B cell (primary cell): ENCODE data around the gene ADGRD1. TPM values are rescaled to one million over a fixed set of nuclear protein-coding genes. Genes with fewer than 3 reads are reported as not detected.

Source experiments
- ATAC-seq: fragments of 200-7000 bp; cut with Tn5 transposase; one replicate; pipeline ENCODE4 v1.10.0; 2021; ENCODE audit warnings: low read depth, mild to moderate bottlenecking, moderate number of reproducible peaks, moderate library complexity
- CTCF ChIA-PET: fragments of 350-600 bp; sonication (Branson Sonifier 250); formaldehyde crosslinking; loops from one replicate; lab custom pipeline; 2021; ENCODE audit warnings: antibody characterized with exemption, inconsistent platforms; lab: Charles Lee
- POLR2A ChIA-PET: fragments of 350-600 bp; sonication (Branson Sonifier 250); formaldehyde crosslinking; loops from one replicate; lab custom pipeline; 2021; ENCODE audit warnings: antibody characterized with exemption; lab: Charles Lee
- DNase-seq: peaks from one replicate; pipeline ENCODE4 v3.0.0; 2013
- H2AFZ ChIP-seq: 2 replicates; pipeline ENCODE4 v1.6.1; 2012; ENCODE audit warnings: mild to moderate bottlenecking, low read depth, low read length; ENCODE audit not compliant: insufficient read depth, poor library complexity, severe bottlenecking
- H3K27ac ChIP-seq, 2 donors: 1 replicate in 1 of 2; 2 replicates in 1 of 2; pipeline ENCODE4 v1.5.1; 2012 to 2013; ENCODE audit warnings: low read length in 2 of 2, mild to moderate bottlenecking in 2 of 2, moderate library complexity in 1 of 2
- H3K27me3 ChIP-seq, 4 experiments: fragments of 200-600 bp in 1 of 4; sonication (generic) in 1 of 4; replicated peaks in 1 of 4; 1 replicate in 2 of 4; 2 replicates in 2 of 4; pipeline versions ENCODE4 v1.6.1 to v1.7.0; 2013 to 2016; ENCODE audit warnings: low read length in 3 of 4, mild to moderate bottlenecking in 2 of 4, mixed read lengths in 1 of 4, moderate library complexity in 1 of 4; ENCODE audit not compliant: insufficient read depth in 4 of 4, control insufficient read depth in 3 of 4; ENCODE audit errors: control extremely low read depth in 1 of 4
- H3K36me3 ChIP-seq, 2 experiments: replicated peaks in 1 of 2; 1 replicate in 1 of 2; 2 replicates in 1 of 2; pipeline versions ENCODE4 v1.6.1 to v1.7.1; 2013; ENCODE audit warnings: low read length in 1 of 2; ENCODE audit not compliant: insufficient read depth in 2 of 2, control insufficient read depth in 1 of 2; ENCODE audit errors: control extremely low read depth in 1 of 2, extremely low read depth in 1 of 2
- H3K4me1 ChIP-seq, 2 donors: fragments of 200-600 bp in 1 of 2; sonication (generic) in 1 of 2; 1 replicate in 1 of 2; 2 replicates in 1 of 2; pipeline versions ENCODE4 v1.5.1 to v1.6.1; 2013 to 2017; ENCODE audit warnings: low read length in 2 of 2; ENCODE audit not compliant: control insufficient read depth in 2 of 2, insufficient read depth in 2 of 2
- H3K4me2 ChIP-seq: replicated peaks from 2 replicates; pipeline ENCODE3; 2012; ENCODE audit warnings: mild to moderate bottlenecking, low read depth, low read length; ENCODE audit not compliant: poor library complexity, severe bottlenecking
- H3K4me3 ChIP-seq, 5 experiments: fragments of 200-600 bp in 1 of 5; sonication (generic) in 1 of 5; 1 replicate in 3 of 5; 2 replicates in 2 of 5; pipeline versions ENCODE4 v1.5.1 to v1.7.0; 2011 to 2016; ENCODE audit warnings: low read length in 4 of 5, mild to moderate bottlenecking in 4 of 5, low read depth in 2 of 5, control low read depth in 1 of 5, moderate library complexity in 1 of 5; ENCODE audit not compliant: insufficient read depth in 1 of 5; ENCODE audit errors: control extremely low read depth in 1 of 5, extremely low read depth in 1 of 5
- H3K79me2 ChIP-seq: fragments of 200-600 bp; sonication (generic); one replicate; pipeline ENCODE4 v1.6.0; 2016; ENCODE audit warnings: low read length; ENCODE audit not compliant: control insufficient read depth, insufficient read depth
- H3K9ac ChIP-seq: fragments of 200-600 bp; sonication (generic); 2 replicates; pipeline ENCODE4 v1.6.1; 2017; ENCODE audit warnings: mild to moderate bottlenecking, low read length, moderate library complexity
- H3K9me3 ChIP-seq, 3 donors: one replicate each; pipeline versions ENCODE4 v1.6.1 to v1.7.1; 2013; ENCODE audit warnings: low read length in 2 of 3; ENCODE audit not compliant: control insufficient read depth in 2 of 3, insufficient read depth in 1 of 3; ENCODE audit errors: control extremely low read depth in 1 of 3
- H4K20me1 ChIP-seq: 2 replicates; pipeline ENCODE4 v1.6.0; 2012; ENCODE audit warnings: mild to moderate bottlenecking, low read length; ENCODE audit not compliant: insufficient read depth, control insufficient read depth, poor library complexity, severe bottlenecking
- H3K27ac Mint-ChIP-seq: one replicate; pipeline ENCODE4 v1.8.0; 2021; ENCODE audit warnings: mixed read lengths
- H3K27me3 Mint-ChIP-seq: one replicate; pipeline ENCODE4 v1.8.0; 2021; ENCODE audit warnings: mixed read lengths
- H3K4me1 Mint-ChIP-seq: one replicate; pipeline ENCODE4 v1.8.0; 2021; ENCODE audit warnings: mixed read lengths
- H3K4me3 Mint-ChIP-seq: one replicate; pipeline ENCODE4 v1.8.0; 2021; ENCODE audit warnings: mixed read lengths
- H3K9me3 Mint-ChIP-seq: one replicate; pipeline ENCODE4 v1.8.0; 2022; ENCODE audit warnings: mixed read lengths; ENCODE audit not compliant: insufficient read depth
- EZH2 ChIP-seq: IDR thresholded peaks from 2 replicates; pipeline ENCODE4 v1.6.1; 2012; ENCODE audit warnings: borderline replicate concordance, low read depth, mild to moderate bottlenecking, moderate library complexity, low read length; ENCODE audit not compliant: insufficient read depth, poor library complexity, severe bottlenecking
- WGBS: methylation state at CpG from one replicate; pipeline ENCODE4 v1.1.5; 2013; ENCODE audit warnings: missing lambda C conversion rate; ENCODE audit not compliant: insufficient coverage; 5-methylcytosine and 5-hydroxymethylcytosine counted together
- intact Hi-C: fragments of 100-400 bp; cut with micrococcal nuclease; formaldehyde crosslinking; loops from one replicate; pipeline ENCODE4 v1.10.0; 2022
- polyA plus RNA-seq: library from polyadenylated mRNA; depleted of rRNA; stranded (reverse); fragments of >200 nt; gene quantifications from 2 replicates; pipeline ENCODE4 v1.2.3, GENCODE V29; 2012
- total RNA-seq, 2 donors: library from RNA; stranded (reverse); fragments of 120-200 nt in 1 of 2; gene quantifications; 1 replicate in 1 of 2; 2 replicates in 1 of 2; pipeline versions ENCODE4 v1.2.3 to v1.2.4, GENCODE V29; 2013 to 2022
- TF ChIP-seq, protein P1 (sequence below): fragments of 200-600 bp; IDR thresholded peaks from one replicate; pipeline ENCODE4 v1.8.0; 2022; ENCODE audit warnings: antibody characterized with exemption, mild to moderate bottlenecking

The ADGRD1 gene
- total and polyA plus RNA-seq, 2 donors (not counting 1 experiment from before 2014, with no cell fraction given): 1.1 to 2.2 TPM

DNA sequence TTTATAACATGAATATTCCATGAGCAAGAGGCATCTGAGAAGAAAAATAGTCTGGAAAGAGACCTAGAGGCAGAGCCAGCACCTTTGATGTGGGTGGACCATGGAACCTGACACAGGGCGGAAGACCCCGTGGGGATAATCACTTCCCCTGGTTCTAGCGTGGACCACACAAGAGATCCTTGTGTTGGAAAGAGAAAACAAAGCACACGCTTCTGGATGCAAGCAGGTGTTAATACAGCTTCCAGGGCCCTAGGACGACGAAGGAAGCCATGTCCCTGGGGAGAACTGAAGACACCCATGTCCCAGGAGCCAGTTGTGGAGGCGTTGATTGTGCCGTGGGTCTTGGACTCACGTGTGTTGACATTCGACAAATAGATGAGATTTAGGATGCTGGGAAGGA lies 102.9 kb downstream of the ADGRD1 start:
- TF ChIP-seq, protein P1, sequence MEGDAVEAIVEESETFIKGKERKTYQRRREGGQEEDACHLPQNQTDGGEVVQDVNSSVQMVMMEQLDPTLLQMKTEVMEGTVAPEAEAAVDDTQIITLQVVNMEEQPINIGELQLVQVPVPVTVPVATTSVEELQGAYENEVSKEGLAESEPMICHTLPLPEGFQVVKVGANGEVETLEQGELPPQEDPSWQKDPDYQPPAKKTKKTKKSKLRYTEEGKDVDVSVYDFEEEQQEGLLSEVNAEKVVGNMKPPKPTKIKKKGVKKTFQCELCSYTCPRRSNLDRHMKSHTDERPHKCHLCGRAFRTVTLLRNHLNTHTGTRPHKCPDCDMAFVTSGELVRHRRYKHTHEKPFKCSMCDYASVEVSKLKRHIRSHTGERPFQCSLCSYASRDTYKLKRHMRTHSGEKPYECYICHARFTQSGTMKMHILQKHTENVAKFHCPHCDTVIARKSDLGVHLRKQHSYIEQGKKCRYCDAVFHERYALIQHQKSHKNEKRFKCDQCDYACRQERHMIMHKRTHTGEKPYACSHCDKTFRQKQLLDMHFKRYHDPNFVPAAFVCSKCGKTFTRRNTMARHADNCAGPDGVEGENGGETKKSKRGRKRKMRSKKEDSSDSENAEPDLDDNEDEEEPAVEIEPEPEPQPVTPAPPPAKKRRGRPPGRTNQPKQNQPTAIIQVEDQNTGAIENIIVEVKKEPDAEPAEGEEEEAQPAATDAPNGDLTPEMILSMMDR: no peak
- TF ChIP-seq EZH2: no peak
- intact Hi-C loops: no loop called here
- no peak overlapping the region for H3K9ac ChIP-seq
- Mint-ChIP-seq H3K4me3 (no peak overlapping the region), H3K27me3 (peaks cover 35% of the 10 kb centered on the region), H3K4me1 (no peaks in the 10 kb centered on the region), H3K27ac (no peak overlapping the region), H3K9me3 (no peaks in the 10 kb centered on the region)
- DNase-seq (no peak), ATAC-seq (no peak)
- POLR2A ChIA-PET: no interaction called here
- no peaks in the 10 kb centered on the region for H4K20me1 ChIP-seq
- H3K4me1 ChIP-seq: no peaks in the 10 kb centered on the region
- H3K9me3 ChIP-seq: no peaks in the 10 kb centered on the region
- no peaks in the 10 kb centered on the region for H3K36me3 ChIP-seq
- H3K27ac ChIP-seq: no peak overlapping the region
- WGBS: 43% methylated on average over 10 of the region's 10 CpGs
- H3K4me2 ChIP-seq: no peak overlapping the region
- H3K27me3 ChIP-seq: peaks cover 0 to 4% (median 0%) of the 10 kb centered on the region in 4 experiments
- H3K79me2 ChIP-seq: no peaks in the 10 kb centered on the region
- H3K4me3 ChIP-seq: no peak overlapping the region
- CTCF ChIA-PET: no interaction called here
- no peak overlapping the region for H2AFZ ChIP-seq

DNA sequence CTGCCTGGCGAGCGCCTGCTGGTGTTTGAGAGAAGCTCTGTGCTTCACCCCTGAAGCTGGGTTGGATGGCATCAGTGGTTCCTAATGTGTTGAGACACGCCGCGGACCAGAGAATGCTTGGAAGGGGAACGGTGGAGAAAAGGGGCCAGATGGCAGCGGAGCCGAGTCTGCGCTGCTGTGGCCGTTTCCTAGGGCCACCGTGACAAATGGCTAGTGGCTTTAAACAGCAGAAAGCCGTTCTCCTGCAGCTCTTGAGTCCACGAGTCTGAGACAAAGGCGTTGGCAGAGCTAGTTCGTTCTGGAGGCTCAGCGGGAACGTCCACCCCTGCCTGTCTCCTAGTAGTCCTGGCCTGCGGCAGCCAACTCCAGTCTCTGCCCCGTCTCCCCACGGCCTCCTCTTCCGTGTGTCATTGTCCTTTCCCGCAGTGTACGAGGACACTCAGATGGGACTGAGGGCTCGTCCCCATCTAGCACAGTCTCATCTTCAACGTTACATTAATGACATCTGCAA lies 103.6 kb downstream of the ADGRD1 start:
- Histone ChIP-seq H3K9me3 (no peaks in the 10 kb centered on the region), H3K27me3 (peaks cover 0 to 5% (median 0%) of the 10 kb centered on the region in 4 experiments), H3K4me3 (no peak overlapping the region), H3K27ac (no peak overlapping the region), H3K4me2 (no peak overlapping the region), H4K20me1 (no peaks in the 10 kb centered on the region), H3K4me1 (no peaks in the 10 kb centered on the region), H2AFZ (no peak overlapping the region), H3K36me3 (no peaks in the 10 kb centered on the region), H3K79me2 (no peaks in the 10 kb centered on the region), H3K9ac (no peak overlapping the region)
- no peak for ATAC-seq
- 79% methylated on average over 23 of the region's 25 CpGs for WGBS
- CTCF ChIA-PET: no interaction called here
- Mint-ChIP-seq H3K27me3 (peaks cover 36% of the 10 kb centered on the region), H3K4me1 (no peaks in the 10 kb centered on the region), H3K4me3 (no peak overlapping the region), H3K27ac (no peak overlapping the region), H3K9me3 (no peaks in the 10 kb centered on the region)
- POLR2A ChIA-PET: no interaction called here
- TF ChIP-seq EZH2: no peak
- TF ChIP-seq, protein P1: no peak
- no peak for DNase-seq
- intact Hi-C loops: no loop called here
